ENCODE results near the gene HIP1R. TPM values are rescaled to one million over a fixed set of nuclear protein-coding genes. Genes with fewer than 3 reads are reported as not detected.
"Not testable (repeated sequence)": the region's sequence is repeated elsewhere in the genome, so short reads cannot be mapped to it uniquely, and the experiment has no call there.

The HIP1R gene
- total and polyA plus RNA-seq, 2 experiments from 2014 or later = 7.6 to 16.3 TPM

- in situ Hi-C loops (cut with MboI) = no loop called here
- 87 to 89% methylated on average over 7 of the region's 7 CpGs for WGBS, 2 experiments (ENCODE audit: low coverage in 1 of 2, low lambda C conversion rate in 2 of 2, missing lambda C conversion rate in 2 of 2)
- TF ChIP-seq EZH2phosphoT487 (IDR thresholded peaks at IDR 0.05; ENCODE audit: insufficient read depth, low read depth) (no peak), EZH2 (IDR thresholded peaks at IDR 0.05; ENCODE audit: insufficient read depth, poor library complexity, severe bottlenecking) (no peak)
These were observed 31.3 kb upstream of the HIP1R start for GRCh38 chr12:122803937-122804336.

GRCh38 chr12:122804957-122805356, 30.3 kb upstream of the HIP1R start:
- H3K27ac ChIP-seq; H3K27me3 ChIP-seq (replicated peaks; ENCODE audit: insufficient read depth); H3K36me3 ChIP-seq (ENCODE audit: low read depth); H3K9ac ChIP-seq; H3K4me1 ChIP-seq (ENCODE audit: insufficient read depth); H3F3A ChIP-seq (ENCODE audit: insufficient read depth); H3K9me2 ChIP-seq (ENCODE audit: insufficient read depth); H4K20me1 ChIP-seq (ENCODE audit: insufficient read depth); H3K79me2 ChIP-seq (ENCODE audit: insufficient read depth); DNase-seq; H3K9me3 ChIP-seq (ENCODE audit: low read depth); H3K4me2 ChIP-seq (ENCODE audit: unreplicated experiment); in situ Hi-C loops (cut with MboI); H2AFZ ChIP-seq; H3K4me3 ChIP-seq: not testable (repeated sequence)
- 97 to 98% methylated on average over 7 to 9 of the region's 9 CpGs for WGBS, 2 experiments (ENCODE audit: low coverage in 1 of 2, low lambda C conversion rate in 2 of 2, missing lambda C conversion rate in 2 of 2)

More at GRCh38 chr12:122803937-122804336, 31.3 kb upstream of the HIP1R start:
- no peaks in the 10 kb centered on the region for H4K20me1 ChIP-seq (ENCODE audit: insufficient read depth)
- H3K9me2 ChIP-seq (ENCODE audit: insufficient read depth) = no peaks in the 10 kb centered on the region
- H3K9ac ChIP-seq = no peak overlapping the region
- H3K27me3 ChIP-seq (replicated peaks; ENCODE audit: insufficient read depth) = no peaks in the 10 kb centered on the region
- no peaks in the 10 kb centered on the region for H3K4me1 ChIP-seq (ENCODE audit: insufficient read depth)
- no peaks in the 10 kb centered on the region for H3K9me3 ChIP-seq (ENCODE audit: low read depth)
- no peak overlapping the region for H2AFZ ChIP-seq
- no peaks in the 10 kb centered on the region for H3K36me3 ChIP-seq (ENCODE audit: low read depth)
- H3K4me3 ChIP-seq = no peak overlapping the region
- 0 out of 2 replicates have a peak, but pooled peaks cover 3% of the 10 kb centered on the region for H3F3A ChIP-seq (ENCODE audit: insufficient read depth)
- no peaks in the 10 kb centered on the region for H3K79me2 ChIP-seq (ENCODE audit: insufficient read depth)
- no peak overlapping the region for H3K27ac ChIP-seq
- H3K4me2 ChIP-seq (ENCODE audit: unreplicated experiment) = no peak overlapping the region
- DNase-seq = no peak

- TF ChIP-seq EZH2phosphoT487 (IDR thresholded peaks at IDR 0.05; ENCODE audit: insufficient read depth, low read depth) (no peak), EZH2 (IDR thresholded peaks at IDR 0.05; ENCODE audit: insufficient read depth, poor library complexity, severe bottlenecking) (no peak)
- DNase-seq = no peak
- H3K27me3 ChIP-seq (replicated peaks; ENCODE audit: insufficient read depth) = no peaks in the 10 kb centered on the region
- H3K27ac ChIP-seq = no peak overlapping the region
- H3K9ac ChIP-seq = no peak overlapping the region
- no peak overlapping the region for H2AFZ ChIP-seq
- H4K20me1 ChIP-seq (ENCODE audit: insufficient read depth) = no peaks in the 10 kb centered on the region
- no peaks in the 10 kb centered on the region for H3K9me3 ChIP-seq (ENCODE audit: low read depth)
- H3K9me2 ChIP-seq (ENCODE audit: insufficient read depth) = no peaks in the 10 kb centered on the region
- no peaks in the 10 kb centered on the region for H3K79me2 ChIP-seq (ENCODE audit: insufficient read depth)
- no peak overlapping the region for H3K4me2 ChIP-seq (ENCODE audit: unreplicated experiment)
- H3K4me1 ChIP-seq (ENCODE audit: insufficient read depth) = no peaks in the 10 kb centered on the region
- H3K4me3 ChIP-seq = no peak overlapping the region
- 0 out of 2 replicates have a peak, but pooled peaks cover 3% of the 10 kb centered on the region for H3F3A ChIP-seq (ENCODE audit: insufficient read depth)
- in situ Hi-C loops (cut with MboI) = no loop called here
- 95% methylated on average over 1 of the region's 1 CpG for WGBS, 2 experiments (ENCODE audit: low coverage in 1 of 2, low lambda C conversion rate in 2 of 2, missing lambda C conversion rate in 2 of 2)
- no peaks in the 10 kb centered on the region for H3K36me3 ChIP-seq (ENCODE audit: low read depth)
These were observed 27.6 kb upstream of the HIP1R start for GRCh38 chr12:122807651-122808050.

- Histone ChIP-seq H2AFZ (no peak overlapping the region), H3K9me3 (ENCODE audit: low read depth) (no peaks in the 10 kb centered on the region), H3K27ac (no peak overlapping the region), H3K4me3 (no peak overlapping the region), H3K36me3 (ENCODE audit: low read depth) (no peaks in the 10 kb centered on the region), H3K9me2 (ENCODE audit: insufficient read depth) (no peaks in the 10 kb centered on the region), H4K20me1 (ENCODE audit: insufficient read depth) (no peaks in the 10 kb centered on the region), H3K9ac (no peak overlapping the region), H3F3A (ENCODE audit: insufficient read depth) (no peaks in the 10 kb centered on the region), H3K27me3 (replicated peaks; ENCODE audit: insufficient read depth) (no peaks in the 10 kb centered on the region), H3K79me2 (ENCODE audit: insufficient read depth) (no peaks in the 10 kb centered on the region), H3K4me1 (ENCODE audit: insufficient read depth) (no peaks in the 10 kb centered on the region), H3K4me2 (ENCODE audit: unreplicated experiment) (no peak overlapping the region)
- no peak for DNase-seq
- 46 to 48% methylated on average over 3 of the region's 3 CpGs for WGBS, 2 experiments (ENCODE audit: low coverage in 1 of 2, low lambda C conversion rate in 2 of 2, missing lambda C conversion rate in 2 of 2)
- TF ChIP-seq EZH2 (IDR thresholded peaks at IDR 0.05; ENCODE audit: insufficient read depth, poor library complexity, severe bottlenecking) = no peak
- TF ChIP-seq EZH2phosphoT487 (IDR thresholded peaks at IDR 0.05; ENCODE audit: insufficient read depth, low read depth) = no peak
- in situ Hi-C loops (cut with MboI) = no loop called here
These were observed 23.5 kb upstream of the HIP1R start for GRCh38 chr12:122811777-122812176.

- H3K4me2 ChIP-seq (ENCODE audit: unreplicated experiment) = no peak overlapping the region
- H4K20me1 ChIP-seq (ENCODE audit: insufficient read depth) = no peaks in the 10 kb centered on the region
- H3K79me2 ChIP-seq (ENCODE audit: insufficient read depth) = no peaks in the 10 kb centered on the region
- no peak overlapping the region for H3K9ac ChIP-seq
- no peaks in the 10 kb centered on the region for H3F3A ChIP-seq (ENCODE audit: insufficient read depth)
- DNase-seq = no peak
- no peaks in the 10 kb centered on the region for H3K9me2 ChIP-seq (ENCODE audit: insufficient read depth)
- no peak overlapping the region for H3K4me3 ChIP-seq
- in situ Hi-C loops (cut with MboI) = no loop called here
- H3K36me3 ChIP-seq (ENCODE audit: low read depth) = no peaks in the 10 kb centered on the region
- no peak overlapping the region for H2AFZ ChIP-seq
- no peaks in the 10 kb centered on the region for H3K27me3 ChIP-seq (replicated peaks; ENCODE audit: insufficient read depth)
- WGBS, 2 experiments (ENCODE audit: low coverage in 1 of 2, low lambda C conversion rate in 2 of 2, missing lambda C conversion rate in 2 of 2) = 74 to 81% methylated on average over 10 of the region's 10 CpGs
- no peaks in the 10 kb centered on the region for H3K9me3 ChIP-seq (ENCODE audit: low read depth)
- no peak overlapping the region for H3K27ac ChIP-seq
- TF ChIP-seq EZH2phosphoT487 (IDR thresholded peaks at IDR 0.05; ENCODE audit: insufficient read depth, low read depth) = no peak
- TF ChIP-seq EZH2 (IDR thresholded peaks at IDR 0.05; ENCODE audit: insufficient read depth, poor library complexity, severe bottlenecking) = no peak
- no peaks in the 10 kb centered on the region for H3K4me1 ChIP-seq (ENCODE audit: insufficient read depth)
These were observed 21.9 kb upstream of the HIP1R start for GRCh38 chr12:122813310-122813713.

All from GM23248 (cell line).